Kidney (tissue), 14 donors: Measurements from ENCODE around the gene KCNT1. TPM values are rescaled to one million over a fixed set of nuclear protein-coding genes. Genes with fewer than 3 reads are reported as not detected.
A peak's percentile ranks its signal among the peaks of the same experiment; 100 is the strongest.

Source experiments
- DNase-seq, 5 donors: peaks; one replicate each; pipeline ENCODE4 v3.0.0-alpha.2; 2013 to 2020
- FAIRE-seq: peaks from 2 replicates; lab custom pipeline; 2012; peaks lifted over from hg19 to GRCh38; lab: Jason Lieb, UNC
- H3K27ac ChIP-seq, 2 donors: one replicate each; pipeline ENCODE4 v1.7.0; 2013; ENCODE audit warnings: low read depth in 2 of 2, low read length in 2 of 2, inconsistent platforms in 1 of 2
- H3K27me3 ChIP-seq: one replicate; pipeline ENCODE4 v1.7.1; 2013; ENCODE audit warnings: low read length, inconsistent platforms; ENCODE audit not compliant: control insufficient read depth, insufficient read depth
- H3K36me3 ChIP-seq, 3 donors: one replicate each; pipeline versions ENCODE4 v1.7.0 to v1.7.1; 2013; ENCODE audit warnings: low read length in 3 of 3, control low read depth in 1 of 3, inconsistent platforms in 1 of 3; ENCODE audit not compliant: insufficient read depth in 3 of 3, control insufficient read depth in 2 of 3
- H3K4me1 ChIP-seq, 3 donors: one replicate each; pipeline versions ENCODE4 v1.7.0 to v1.7.1; 2013; ENCODE audit warnings: low read length in 3 of 3, inconsistent platforms in 1 of 3, low read depth in 1 of 3; ENCODE audit not compliant: control insufficient read depth in 2 of 3, insufficient read depth in 2 of 3
- H3K4me3 ChIP-seq, 3 donors: one replicate each; pipeline versions ENCODE4 v1.7.0 to v1.8.1; 2013; ENCODE audit warnings: low read length in 3 of 3, control low read depth in 1 of 3, inconsistent platforms in 1 of 3
- H3K9ac ChIP-seq, 3 donors: one replicate each; pipeline versions ENCODE4 v1.7.0 to v1.7.1; 2013; ENCODE audit warnings: low read length in 3 of 3, control low read depth in 1 of 3, inconsistent platforms in 1 of 3
- H3K9me3 ChIP-seq, 3 donors: one replicate each; pipeline versions ENCODE4 v1.7.0 to v1.7.1; 2013; ENCODE audit warnings: low read length in 3 of 3, control low read depth in 1 of 3, inconsistent platforms in 1 of 3; ENCODE audit not compliant: control insufficient read depth in 2 of 3, insufficient read depth in 1 of 3
- intact Hi-C: fragments of 100-400 bp; cut with DNase I; formaldehyde crosslinking; loops from one replicate; pipeline ENCODE4 v1.11.1; 2022
- polyA plus RNA-seq: library from polyadenylated mRNA; stranded (reverse); fragments of 350-450 nt; fragmentation: Illumina TruSeq; extraction: RNeasy Lipid Tissue Mini Kit (QIAGEN cat#74804); gene quantifications from one replicate; pipeline ENCODE4 v1.2.3, GENCODE V29; 2014; ENCODE audit warnings: low read depth, low replicate concordance; ENCODE audit not compliant: insufficient read depth
- total RNA-seq: library from RNA; stranded (reverse); fragmentation: NEBNext Ultra II Directional; extraction: Animal tissue kit (Norgen Biotek cat#: 25700); gene quantifications from one replicate; pipeline ENCODE4 v1.2.1, GENCODE V29; 2021
- TF ChIP-seq, protein P1 (sequence below): IDR thresholded peaks from 3 replicates; pipeline ENCODE4 v1.5.1; 2012; ENCODE audit warnings: mild to moderate bottlenecking, moderate library complexity, borderline replicate concordance; ENCODE audit not compliant: insufficient read depth; ENCODE audit errors: extremely low read depth
- donor health status: control.
- donor health status: control.
- donor health status: control.
- donor health status: control.
- donor health status: control.
- donor health status: DM: yes; HTN: yes; CAD: no.
- donor health status: Normal renal cell carcinoma (clear cell type).

KCNT1 gene
- total and polyA plus RNA-seq, 2 donors from 2014 or later = 0.15 TPM; not detected in 1

DNA sequence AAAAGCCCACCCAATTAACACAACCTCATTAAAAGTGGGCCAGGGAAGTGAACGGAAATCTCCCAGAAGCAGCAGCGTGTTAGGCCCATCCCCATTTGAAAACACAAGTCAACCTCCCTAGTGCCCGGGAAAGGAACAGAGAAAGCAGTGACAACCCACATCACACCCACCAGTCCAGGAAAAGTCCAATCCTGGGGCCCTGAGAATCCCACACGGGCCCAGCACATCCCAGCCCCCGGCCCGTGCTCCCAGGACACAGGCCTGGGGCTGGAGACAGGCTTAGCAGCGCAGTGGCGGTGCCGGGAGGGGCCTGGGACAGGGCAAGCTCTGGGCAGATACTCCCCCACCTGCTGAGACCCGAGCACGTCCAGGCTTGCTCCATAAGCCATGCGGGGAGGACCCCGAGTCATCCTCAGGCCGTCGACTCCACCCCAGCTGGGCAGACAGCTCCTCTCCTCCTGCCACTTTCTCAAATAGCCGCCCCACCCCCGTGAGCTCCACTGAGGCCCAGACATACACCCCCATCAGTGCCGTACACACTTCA, 101.0 kb downstream of the KCNT1 start:
- H3K4me3 ChIP-seq = no peak overlapping the region
- H3K36me3 ChIP-seq = no peaks in the 10 kb centered on the region
- TF ChIP-seq, protein P1, sequence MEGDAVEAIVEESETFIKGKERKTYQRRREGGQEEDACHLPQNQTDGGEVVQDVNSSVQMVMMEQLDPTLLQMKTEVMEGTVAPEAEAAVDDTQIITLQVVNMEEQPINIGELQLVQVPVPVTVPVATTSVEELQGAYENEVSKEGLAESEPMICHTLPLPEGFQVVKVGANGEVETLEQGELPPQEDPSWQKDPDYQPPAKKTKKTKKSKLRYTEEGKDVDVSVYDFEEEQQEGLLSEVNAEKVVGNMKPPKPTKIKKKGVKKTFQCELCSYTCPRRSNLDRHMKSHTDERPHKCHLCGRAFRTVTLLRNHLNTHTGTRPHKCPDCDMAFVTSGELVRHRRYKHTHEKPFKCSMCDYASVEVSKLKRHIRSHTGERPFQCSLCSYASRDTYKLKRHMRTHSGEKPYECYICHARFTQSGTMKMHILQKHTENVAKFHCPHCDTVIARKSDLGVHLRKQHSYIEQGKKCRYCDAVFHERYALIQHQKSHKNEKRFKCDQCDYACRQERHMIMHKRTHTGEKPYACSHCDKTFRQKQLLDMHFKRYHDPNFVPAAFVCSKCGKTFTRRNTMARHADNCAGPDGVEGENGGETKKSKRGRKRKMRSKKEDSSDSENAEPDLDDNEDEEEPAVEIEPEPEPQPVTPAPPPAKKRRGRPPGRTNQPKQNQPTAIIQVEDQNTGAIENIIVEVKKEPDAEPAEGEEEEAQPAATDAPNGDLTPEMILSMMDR = no peak
- no peak for DNase-seq
- no peak overlapping the region for H3K9ac ChIP-seq
- H3K9me3 ChIP-seq = no peaks in the 10 kb centered on the region
- no peak for FAIRE-seq
- no peaks in the 10 kb centered on the region for H3K4me1 ChIP-seq
- intact Hi-C loops = no loop called here
- no peak overlapping the region for H3K27ac ChIP-seq
- H3K27me3 ChIP-seq = no peaks in the 10 kb centered on the region

DNA sequence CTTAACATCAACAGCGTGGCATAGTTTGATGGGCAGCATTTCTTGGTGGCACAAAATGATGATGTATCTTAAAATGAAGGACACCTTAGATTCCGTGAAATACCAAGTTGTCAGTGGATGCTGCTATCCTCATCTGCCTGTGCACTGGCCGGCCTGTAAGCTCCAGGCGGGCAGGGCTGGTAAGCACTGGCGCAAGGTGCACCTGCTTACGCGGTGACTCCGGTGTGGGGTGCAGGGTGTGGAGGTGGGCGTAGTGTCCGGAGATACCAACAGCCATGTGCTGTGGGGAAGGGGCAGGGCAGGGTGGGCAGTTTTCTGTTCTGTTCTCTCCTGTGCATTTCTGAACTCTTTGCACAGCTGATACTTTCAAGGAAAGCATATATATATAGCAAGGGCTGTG, 101.5 kb downstream of the KCNT1 start:
- no peak for FAIRE-seq
- H3K27ac ChIP-seq = no peak overlapping the region
- no peak for DNase-seq
- H3K36me3 ChIP-seq = no peaks in the 10 kb centered on the region
- no peaks in the 10 kb centered on the region for H3K27me3 ChIP-seq
- H3K4me1 ChIP-seq = no peaks in the 10 kb centered on the region
- no peak overlapping the region for H3K9ac ChIP-seq
- no peak overlapping the region for H3K4me3 ChIP-seq
- intact Hi-C loops = no loop called here
- no peaks in the 10 kb centered on the region for H3K9me3 ChIP-seq
- TF ChIP-seq, protein P1 = no peak

DNA sequence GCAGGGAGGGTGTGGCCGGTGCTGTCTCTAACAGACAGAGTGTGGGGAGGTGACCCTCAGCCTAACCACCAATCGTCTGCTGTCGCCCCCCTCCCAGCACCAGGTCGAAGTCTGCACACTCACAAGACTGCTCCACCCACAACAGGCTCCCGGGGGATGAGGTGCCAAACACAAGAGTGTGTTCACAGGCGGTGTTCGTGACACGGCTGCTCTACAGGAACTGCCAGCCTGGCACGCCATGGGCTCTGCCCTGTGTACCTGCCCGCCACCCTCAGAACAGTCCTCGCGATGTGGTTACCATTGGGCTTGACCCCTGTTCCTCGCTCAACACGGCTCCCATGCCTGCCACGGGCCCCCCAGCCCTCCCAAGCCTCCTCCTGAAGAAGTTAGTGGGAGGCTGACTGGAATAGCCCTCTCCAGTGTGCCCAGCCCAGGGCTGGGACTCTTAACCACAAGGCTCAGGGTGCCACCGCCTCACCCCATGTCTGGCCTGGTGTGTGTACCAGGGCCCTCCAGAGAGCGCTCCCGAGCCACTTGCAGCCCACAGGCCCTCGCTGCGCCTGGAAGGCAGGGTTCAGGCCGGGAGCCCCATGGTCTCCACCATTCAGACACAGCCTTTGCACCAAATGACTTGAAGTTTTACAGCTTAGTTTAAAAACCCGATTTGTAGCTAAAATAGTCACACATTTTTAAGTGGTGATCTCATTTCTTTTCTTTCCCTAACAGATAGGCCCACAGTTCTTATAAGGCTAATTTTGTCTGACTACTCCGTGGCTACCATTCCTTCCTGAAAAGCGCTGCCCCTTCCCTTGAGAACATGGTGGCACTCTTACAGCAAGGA, 102.8 kb downstream of the KCNT1 start:
- H3K36me3 ChIP-seq = no peaks in the 10 kb centered on the region
- FAIRE-seq (no peak), DNase-seq (peak in 1 of 5 donors; percentile 66)
- H3K9ac ChIP-seq = no peak overlapping the region
- TF ChIP-seq, protein P1 = no peak
- no peak overlapping the region for H3K4me3 ChIP-seq
- no peak overlapping the region for H3K27ac ChIP-seq
- H3K27me3 ChIP-seq = no peaks in the 10 kb centered on the region
- no peaks in the 10 kb centered on the region for H3K4me1 ChIP-seq
- no peaks in the 10 kb centered on the region for H3K9me3 ChIP-seq
- intact Hi-C loops = no loop called here
